GM21737 (cell line): Measurements from ENCODE around the gene SUGCT.

Experiments used
- ATAC-seq: cut with Tn5 transposase; IDR thresholded peaks from one replicate; pipeline ENCODE4 v1.9.1; 2021; ENCODE audit warnings: mild to moderate bottlenecking, moderate library complexity; ENCODE audit not compliant: unreplicated experiment

The SUGCT gene

DNA sequence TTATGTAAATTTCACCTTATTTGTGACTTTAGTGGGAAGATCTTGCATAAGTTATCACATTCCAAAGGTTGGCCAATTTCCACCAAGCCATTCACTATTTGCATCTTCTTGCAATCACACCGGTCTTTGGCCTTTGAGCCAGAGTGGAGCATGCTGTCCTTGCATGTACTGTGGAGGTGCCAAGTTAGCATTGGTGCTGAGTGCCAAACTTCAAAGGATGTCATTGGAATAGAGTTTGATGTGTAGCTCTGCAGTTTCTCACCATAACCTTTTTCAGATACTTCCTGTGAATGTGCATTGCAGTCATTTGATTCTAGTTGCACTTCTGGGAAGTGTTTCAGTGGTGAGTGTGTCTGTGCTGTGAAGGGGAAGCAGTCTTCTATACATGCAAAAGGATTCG, 620.6 kb downstream of the SUGCT start:
- ATAC-seq = no peak

DNA sequence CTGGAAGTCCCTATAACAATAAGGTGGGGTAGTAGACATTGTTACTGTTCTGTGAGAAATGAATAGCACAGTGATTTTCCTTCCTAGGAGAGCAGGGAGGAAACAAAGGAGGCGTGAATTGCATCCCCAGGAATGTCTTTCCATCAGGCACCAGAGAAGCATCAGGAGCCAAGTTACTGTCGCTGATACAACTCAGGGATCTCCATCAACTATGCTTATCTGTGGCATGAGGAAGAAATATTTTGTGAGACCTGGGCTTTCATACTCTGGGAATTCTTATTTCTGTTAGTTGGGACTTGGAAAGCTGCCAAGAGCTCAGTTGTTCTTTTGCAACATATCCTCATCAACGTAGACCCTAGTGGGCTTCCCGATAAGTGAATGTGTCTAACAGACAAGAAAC, 622.3 kb downstream of the SUGCT start:
- no peak for ATAC-seq

DNA sequence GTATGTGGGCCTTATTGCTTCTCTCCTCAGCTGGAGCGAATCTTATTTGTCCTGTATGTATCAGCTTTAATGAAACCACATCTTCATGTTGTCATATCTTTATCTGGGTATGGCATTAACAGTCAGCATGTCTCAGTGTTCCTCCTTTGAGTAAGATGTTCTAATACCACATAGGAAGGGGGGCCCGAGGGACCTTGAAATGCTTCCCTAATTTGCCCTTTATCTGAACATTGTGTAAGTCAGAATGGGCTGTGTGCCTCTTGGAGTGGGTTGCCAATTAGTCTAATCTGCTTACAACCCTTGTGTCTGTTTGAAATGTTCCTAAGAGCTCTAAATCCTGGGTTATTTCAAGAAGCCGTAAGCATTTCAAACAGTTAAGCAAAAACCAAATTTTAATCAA, 623.8 kb downstream of the SUGCT start:
- ATAC-seq = no peak

DNA sequence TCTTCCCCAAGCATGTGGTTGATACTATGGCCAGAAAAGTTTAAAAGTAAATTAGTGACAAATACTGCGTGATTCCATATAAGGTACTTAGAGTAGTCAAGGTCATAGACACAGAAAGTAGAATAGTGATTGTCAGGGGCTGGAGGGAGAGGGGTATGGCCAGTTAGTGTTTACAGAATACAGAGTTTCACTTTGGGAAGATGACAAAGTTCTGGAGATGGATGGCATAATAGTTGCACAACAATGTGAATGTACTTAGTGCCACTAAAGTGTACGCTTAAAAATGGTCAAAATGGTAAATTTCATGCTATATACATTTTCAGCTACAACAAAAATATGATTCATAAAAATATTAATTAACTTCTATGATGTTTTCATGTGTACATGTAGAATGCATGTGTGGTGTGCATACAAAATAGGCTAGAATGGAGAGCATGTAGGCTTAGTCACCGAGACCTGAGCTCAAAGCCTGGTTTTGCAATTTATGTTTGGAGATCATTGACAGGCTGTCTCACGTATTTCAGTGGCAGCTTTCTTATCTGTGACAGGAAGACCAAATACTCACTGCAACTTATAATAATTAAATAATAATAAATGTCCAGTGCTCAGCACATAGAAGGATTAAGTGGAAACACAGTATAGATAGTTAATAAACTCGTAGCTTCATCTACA, 625.6 kb downstream of the SUGCT start:
- no peak for ATAC-seq

DNA sequence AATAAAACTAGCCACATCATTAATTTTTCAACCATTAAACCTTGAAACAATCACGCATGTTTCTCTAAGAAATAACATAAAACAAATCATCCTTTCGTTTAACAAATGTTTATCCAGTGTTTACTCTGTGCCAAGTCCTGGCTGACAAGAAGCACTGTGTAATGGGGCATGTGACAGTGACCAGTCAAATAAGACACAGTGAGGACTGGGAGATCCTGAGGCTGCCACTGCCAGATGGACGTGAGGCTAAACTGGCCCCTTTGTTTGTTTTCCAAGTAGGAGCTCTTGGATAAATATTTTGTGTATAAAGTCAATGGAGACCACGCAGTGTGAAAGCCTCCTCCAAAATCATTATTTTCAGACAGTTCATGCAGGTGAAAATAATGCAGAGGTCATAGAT, 626.2 kb downstream of the SUGCT start:
- ATAC-seq = no peak

DNA sequence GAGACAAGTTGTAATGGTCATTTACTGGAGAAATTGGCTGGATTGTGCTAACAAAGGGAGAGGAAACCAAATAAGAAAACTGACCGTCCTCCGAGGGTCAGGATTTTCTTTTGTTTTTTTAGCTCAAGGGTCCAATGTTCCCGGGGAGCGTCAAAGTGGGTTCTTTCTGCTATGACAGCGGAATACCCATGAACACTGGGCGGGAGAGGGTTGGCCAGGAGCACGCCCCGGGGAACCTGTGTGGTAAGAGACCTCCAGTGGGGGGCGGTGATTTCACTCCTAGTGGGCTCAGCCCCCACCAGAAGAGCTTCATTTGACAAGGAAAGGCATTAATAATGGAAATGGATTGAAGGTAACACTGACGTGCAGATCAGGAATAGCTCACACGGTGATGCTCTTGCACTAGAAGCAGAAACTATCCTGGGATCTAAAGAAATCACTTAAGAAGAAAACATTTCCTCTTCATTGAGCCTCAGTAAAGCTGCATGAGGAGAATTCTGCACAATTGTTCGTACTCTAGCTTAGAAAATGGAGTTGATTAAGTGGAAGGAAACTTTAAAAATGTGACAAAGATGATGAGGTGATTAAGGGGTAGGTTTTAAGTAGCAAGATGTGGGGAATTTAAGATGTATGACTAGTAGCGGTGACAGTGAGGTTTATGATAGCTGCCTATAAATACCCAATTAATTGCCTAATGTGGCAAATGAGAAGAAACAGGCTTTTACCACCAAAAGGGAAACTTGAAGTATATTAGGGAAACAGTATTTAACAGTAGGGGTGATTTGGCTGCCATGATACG, 627.2 kb downstream of the SUGCT start:
- no peak for ATAC-seq

DNA sequence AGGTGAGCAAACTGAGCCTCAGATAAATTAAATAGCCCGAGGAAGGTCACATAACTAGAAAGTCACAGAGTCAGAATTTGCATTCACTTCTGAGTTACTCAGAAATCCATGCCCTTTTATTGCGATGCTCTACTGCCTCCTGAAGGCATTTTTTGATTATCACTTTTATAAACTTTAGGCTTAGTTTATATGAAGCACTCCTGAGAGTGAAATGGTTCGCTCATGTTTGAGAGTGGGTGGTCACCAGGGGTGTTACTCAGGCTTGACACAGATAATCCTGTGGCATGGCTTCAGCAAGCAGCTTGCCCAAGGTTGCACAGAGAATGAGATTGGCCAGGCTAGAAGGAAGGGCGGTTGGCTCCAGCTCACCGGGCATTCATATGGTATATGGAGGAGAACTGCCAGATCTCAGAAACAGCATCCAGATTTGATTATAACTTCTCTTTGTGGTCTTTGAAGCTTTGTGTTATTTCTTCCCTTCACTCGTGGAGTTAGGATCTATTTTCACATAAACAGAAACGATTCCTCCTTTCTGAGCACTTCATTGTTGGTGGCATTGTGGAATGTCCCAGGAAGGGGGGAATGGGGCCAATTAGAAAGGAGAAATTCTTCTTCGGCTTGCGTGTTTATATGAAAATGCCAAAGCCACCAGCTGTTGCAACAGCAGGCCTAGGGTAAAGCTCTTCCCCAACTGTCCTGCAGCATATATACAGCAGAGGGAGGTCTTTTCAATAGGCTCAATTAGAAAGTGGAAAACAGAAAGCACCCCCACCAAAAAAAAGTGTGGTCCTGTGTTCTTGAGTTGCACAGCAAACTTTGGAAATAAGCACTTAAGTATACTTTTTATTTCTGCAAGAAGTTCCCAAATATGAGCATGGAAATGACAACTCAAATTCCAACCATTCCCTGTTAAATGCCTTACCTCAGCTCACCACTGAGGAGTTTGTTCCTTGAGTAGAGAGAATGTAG, 628.8 kb downstream of the SUGCT start:
- no peak for ATAC-seq

DNA sequence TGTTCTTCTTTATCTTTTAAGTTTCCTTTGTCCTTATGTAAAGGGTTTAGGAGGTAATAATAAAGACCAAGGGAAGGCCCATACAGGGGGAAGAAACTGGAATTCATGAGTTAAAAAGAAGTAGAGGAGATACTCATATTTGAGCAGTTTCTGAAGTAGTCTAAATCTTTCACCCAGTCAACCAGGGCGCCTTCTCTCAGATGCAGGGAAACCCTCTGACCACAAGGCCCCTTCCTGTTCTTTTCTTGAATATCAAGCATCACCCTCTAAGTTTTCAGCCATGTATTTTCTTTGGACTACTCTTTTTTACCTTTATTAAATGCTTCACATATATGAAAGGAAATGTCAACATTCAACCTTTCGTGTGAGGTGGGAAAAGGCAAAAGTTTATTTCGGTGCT, 630.8 kb downstream of the SUGCT start:
- no peak for ATAC-seq

DNA sequence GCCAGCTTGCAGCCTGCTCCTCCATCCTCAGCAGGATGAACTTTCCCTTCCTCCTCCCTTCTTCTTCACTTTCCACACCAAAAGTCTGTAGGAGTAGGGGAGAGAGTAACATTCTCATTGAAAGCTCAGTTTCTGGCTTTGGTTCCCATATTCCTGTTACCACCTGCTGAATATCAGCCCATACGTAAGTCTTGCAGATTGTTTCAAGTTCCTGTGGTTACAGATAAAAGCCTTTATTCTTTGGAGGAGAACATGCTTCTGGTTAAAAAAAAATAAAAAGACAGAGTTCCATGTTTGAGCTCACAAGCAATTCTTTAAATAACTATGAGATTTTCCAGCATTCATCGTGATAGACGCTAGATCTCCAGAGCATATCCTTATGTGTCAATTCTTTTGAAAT, 637.3 kb downstream of the SUGCT start:
- ATAC-seq = no peak

DNA sequence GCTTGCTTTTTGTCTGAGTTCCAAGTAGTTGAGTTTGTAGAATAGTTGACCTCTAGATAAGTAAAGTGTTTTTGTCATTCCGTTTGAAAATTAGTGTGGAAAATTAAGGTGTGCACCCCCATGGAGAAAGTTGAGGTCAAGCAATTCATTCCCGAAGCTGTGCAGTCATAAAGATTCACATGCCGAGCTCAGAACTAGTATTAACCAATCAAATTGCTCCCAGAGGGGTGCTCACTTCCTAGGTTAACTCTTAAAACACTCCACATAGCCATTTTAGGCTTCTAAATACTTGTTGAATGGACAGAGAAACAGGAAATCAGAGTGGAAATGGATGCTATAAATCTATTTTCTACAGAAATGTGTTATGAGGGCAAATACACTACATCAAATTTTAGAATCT, 638.9 kb downstream of the SUGCT start:
- ATAC-seq = no peak

DNA sequence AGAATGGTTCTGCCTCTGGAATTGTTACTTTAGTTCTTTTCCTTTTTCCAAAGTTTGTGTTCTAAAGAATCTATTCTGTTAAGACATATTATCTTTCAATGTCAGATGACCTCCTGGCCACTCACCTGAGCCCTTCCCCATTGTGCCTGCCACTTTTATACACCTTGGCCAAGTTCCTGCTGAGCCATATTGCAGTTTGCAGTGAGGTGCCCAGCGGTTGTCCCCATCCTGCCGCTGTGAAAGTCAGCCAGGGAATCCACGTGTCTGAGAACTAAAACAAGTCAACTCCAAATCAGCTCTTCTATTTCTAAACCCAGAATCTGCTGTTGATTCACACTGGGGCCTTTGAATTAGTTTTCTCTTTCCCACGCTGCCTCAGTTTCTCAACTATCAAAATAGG, 641.1 kb downstream of the SUGCT start:
- ATAC-seq = no peak

DNA sequence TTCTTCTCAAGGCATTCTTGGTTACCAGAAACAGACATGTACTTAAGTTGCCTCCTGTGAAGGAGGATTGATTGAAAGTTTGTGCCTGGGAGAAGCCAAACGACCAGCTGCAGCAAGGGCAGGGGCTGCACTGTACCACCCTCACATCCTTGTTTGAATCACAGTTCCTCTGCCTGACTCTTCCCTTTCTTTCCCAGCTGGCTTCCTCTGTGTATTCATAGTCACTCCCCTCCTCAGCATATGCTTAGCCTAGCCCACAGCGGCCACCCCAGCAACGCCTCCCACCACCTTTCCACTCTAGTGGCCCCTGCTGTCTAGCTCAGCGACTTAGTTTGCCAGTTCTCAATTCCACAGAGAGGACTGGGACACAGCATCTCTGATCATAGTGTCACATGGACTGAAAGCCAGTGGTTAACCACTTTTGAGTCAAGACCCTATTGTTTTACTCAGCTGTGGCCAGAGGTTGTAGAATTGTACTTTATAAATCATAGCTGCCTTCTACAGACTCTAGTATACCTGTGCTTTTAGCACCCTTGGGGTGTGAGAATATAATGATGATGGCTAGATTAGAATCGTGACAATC, 643.0 kb downstream of the SUGCT start:
- no peak for ATAC-seq

DNA sequence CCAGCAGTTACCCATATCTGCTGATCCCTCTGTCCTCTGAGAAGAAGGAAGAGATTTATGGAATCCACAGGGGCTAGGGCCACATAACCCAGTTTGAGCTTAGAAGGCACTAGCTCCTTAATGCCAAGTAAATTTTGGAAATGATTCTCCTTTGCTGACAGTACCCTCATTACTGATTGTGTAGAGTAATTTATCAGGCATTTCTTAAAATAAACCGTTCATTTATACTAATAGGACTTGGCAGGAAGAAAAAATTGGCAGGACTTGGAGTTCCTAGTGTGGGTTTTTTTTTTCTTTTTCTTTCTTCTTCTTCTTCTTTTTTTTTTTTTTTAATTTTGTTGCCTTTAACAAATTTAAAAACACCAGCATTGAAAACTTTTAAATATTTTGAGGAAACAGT, 645.7 kb downstream of the SUGCT start:
- ATAC-seq = no peak

DNA sequence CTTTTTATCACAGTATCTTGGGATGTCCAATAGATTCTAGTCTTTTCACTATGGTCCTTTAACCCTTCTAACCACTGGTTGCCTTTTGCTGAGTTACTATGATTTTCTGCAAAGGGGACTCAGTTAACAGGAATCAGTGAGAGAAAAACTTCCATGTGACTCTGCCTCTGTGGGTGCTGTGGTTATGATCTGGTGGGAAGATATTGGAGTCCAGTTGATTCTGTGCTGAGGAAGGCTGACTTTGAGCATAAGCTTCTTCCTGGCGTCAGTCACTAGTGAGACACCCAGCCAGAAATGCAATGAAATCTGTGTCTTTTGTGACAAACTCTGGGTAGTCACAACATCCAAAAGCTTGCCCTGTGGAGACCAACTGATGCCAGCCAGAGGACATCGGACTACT, 648.0 kb downstream of the SUGCT start:
- no peak for ATAC-seq

DNA sequence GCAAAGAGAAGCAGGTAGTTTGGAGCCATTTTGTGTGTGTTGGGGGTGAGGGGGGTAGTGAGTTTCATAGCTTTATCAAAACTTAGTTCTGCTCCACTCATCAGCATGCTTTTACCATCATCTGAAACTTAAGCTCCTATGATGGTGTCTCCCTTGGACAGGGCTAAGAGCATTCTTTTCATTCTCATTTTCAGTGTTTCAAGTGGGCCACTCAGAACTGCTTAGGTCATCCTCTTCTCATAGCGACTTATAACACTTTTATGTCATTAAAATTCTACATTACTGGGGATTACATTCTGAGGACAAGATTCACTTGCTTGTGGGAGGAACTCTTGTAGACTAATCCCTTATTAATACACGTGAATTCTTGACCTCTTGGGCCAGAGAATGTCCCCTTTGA, 649.4 kb downstream of the SUGCT start:
- ATAC-seq = no peak

DNA sequence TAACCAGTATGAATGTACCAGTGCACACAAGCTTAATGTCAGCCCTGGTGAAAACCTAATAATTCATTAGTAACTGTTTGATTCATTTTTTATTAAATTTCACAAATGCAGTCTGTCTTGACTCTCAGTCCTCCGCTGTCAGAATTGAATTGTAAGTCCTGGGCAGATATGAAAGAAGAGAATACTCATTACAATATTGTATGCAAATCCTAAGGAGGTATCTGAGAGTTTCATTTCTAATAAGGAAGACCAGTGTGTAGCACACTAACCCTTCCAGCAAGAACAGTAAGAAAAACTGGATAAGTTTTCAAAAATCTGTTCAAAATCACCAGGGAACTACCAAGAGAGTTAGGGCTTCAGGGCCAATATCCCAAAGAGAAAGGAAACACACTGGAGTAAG, 652.1 kb downstream of the SUGCT start:
- ATAC-seq = no peak

DNA sequence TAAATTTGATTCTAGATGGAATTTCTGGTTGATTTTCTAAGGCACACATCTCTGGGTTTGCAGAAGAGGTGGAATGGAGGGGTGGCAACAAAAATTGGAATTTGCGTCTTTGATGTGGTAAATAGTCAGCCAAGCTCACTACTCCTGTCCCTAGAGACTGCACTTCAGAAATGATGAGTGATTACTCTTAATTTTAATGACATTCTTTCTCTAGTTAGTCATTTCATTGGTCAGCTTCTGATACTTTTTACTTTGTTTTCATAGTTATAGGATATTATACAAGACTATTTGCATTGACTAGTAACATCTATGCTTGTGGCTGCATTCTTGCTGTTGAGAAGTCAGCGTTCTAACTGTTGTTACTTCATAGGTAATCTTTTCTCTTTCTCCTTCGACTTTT, 658.3 kb downstream of the SUGCT start:
- no peak for ATAC-seq

DNA sequence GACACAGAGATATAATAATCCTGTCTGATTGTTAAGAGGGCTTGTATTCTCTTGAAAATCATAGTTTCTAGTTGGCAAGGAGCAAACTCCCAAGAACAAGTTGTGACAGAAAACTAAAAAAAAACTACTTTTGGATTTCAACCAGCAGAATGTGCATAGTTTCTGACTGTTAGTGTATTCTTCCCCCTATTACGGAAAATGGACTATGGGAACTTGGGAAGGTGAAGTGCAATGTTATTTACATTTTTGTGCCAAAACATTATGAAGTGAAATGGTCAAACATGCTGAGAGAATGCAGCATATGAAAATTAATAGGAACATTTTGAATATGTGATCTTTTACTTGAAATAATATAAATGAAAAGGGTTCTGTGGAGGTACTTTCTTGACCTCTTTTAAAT, 660.8 kb downstream of the SUGCT start:
- ATAC-seq = no peak

DNA sequence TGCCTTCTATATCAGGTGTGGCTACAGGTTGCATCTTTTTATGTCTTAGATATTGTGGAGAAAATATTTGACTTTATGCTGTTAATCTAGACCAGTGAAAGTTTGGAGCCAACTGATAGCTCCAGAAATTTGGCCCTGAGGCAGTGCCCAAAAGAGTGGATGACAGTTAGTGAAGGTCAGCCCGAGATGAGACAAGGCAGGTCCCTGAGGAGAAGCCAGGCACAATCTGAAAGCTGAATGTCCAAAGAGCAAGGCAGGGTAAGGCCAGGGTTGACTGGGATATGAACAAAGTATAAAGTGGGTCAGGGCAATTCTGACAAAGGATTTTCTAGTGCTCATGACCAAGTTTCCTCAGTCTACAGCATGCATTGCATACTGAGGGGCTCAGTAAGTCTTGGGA, 661.9 kb downstream of the SUGCT start:
- ATAC-seq = no peak

DNA sequence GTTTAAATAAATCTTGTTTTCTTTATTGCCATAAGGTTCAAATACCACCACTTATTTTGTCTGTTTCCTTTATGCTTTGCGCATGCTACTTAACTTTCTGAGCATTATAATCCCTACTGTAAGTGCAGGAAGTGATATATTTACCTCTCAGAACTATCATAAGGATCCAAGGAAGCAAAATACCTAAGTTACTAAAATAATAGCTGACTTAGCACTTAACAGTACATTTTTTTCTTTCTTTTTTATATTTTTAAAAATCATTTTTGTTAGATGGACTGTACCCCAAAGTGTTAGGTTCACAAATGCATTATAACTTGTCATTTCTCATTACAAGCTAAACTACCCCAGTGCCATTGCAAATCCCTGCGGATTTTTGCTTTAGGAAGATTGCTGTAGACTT, 663.8 kb downstream of the SUGCT start:
- ATAC-seq = no peak
